GM23338 (cell line): ENCODE measurements around the gene WWOX. TPM values are rescaled to one million over a fixed set of nuclear protein-coding genes. Genes with fewer than 3 reads are reported as not detected.

Experiments
- ATAC-seq: fragments of 200-7000 bp; cut with Tn5 transposase; 3 replicates; pipeline ENCODE4 v1.9.1; 2020
- DNase-seq: peaks from one replicate; pipeline ENCODE4 v3.0.0-alpha.2; 2015; ENCODE audit warnings: low spot score
- H2AFZ ChIP-seq: fragments of 200-600 bp; sonication (generic); 2 replicates; pipeline ENCODE4 v1.8.0; 2016; ENCODE audit warnings: antibody characterized with exemption, mild to moderate bottlenecking, moderate library complexity
- H3F3A ChIP-seq: fragments of 200-600 bp; sonication (generic); replicated peaks from 2 replicates; pipeline ENCODE4 v1.8.0; 2017; ENCODE audit warnings: antibody characterized with exemption, mixed run types, low read depth
- H3K27ac ChIP-seq: fragments of 200-600 bp; sonication (generic); 2 replicates; pipeline ENCODE4 v1.6.1; 2016; ENCODE audit warnings: low read depth
- H3K27me3 ChIP-seq: fragments of 200-600 bp; sonication (generic); 2 replicates; pipeline ENCODE4 v1.8.0; 2016; ENCODE audit warnings: mild to moderate bottlenecking, mixed run types, moderate library complexity; ENCODE audit not compliant: insufficient read depth
- H3K36me3 ChIP-seq: fragments of 200-600 bp; sonication (generic); 2 replicates; pipeline ENCODE4 v1.8.0; 2016; ENCODE audit warnings: mild to moderate bottlenecking; ENCODE audit not compliant: insufficient read depth
- H3K4me1 ChIP-seq: fragments of 200-600 bp; sonication (generic); 2 replicates; pipeline ENCODE4 v1.8.0; 2016; ENCODE audit warnings: mild to moderate bottlenecking, moderate library complexity; ENCODE audit not compliant: insufficient read depth
- H3K4me2 ChIP-seq: fragments of 200-600 bp; sonication (generic); 2 replicates; pipeline ENCODE4 v1.7.1; 2017; ENCODE audit warnings: mixed run types
- H3K4me3 ChIP-seq: fragments of 200-600 bp; sonication (generic); 2 replicates; pipeline ENCODE4 v1.6.1; 2016; ENCODE audit warnings: mixed run types
- H3K79me2 ChIP-seq: fragments of 200-600 bp; sonication (generic); replicated peaks from 2 replicates; pipeline ENCODE4 v1.8.0; 2017; ENCODE audit warnings: mild to moderate bottlenecking; ENCODE audit not compliant: insufficient read depth
- H3K9me2 ChIP-seq: fragments of 200-600 bp; sonication (generic); 2 replicates; pipeline ENCODE4 v1.8.0; 2017; ENCODE audit not compliant: insufficient read depth
- H4K20me1 ChIP-seq: fragments of 200-600 bp; sonication (generic); replicated peaks from 2 replicates; pipeline ENCODE4 v1.8.0; 2017; ENCODE audit warnings: mild to moderate bottlenecking; ENCODE audit not compliant: insufficient read depth
- H3K27ac Mint-ChIP-seq: 2 replicates; pipeline ENCODE4 v1.8.0; 2020; ENCODE audit warnings: inconsistent platforms, mild to moderate bottlenecking, moderate library complexity, mixed read lengths
- H3K27me3 Mint-ChIP-seq: 3 replicates; pipeline ENCODE4 v1.8.0; 2022; ENCODE audit warnings: low read depth, mild to moderate bottlenecking, moderate library complexity, mixed read lengths, inconsistent platforms; ENCODE audit not compliant: insufficient read depth, poor library complexity
- H3K36me3 Mint-ChIP-seq: 3 replicates; pipeline ENCODE4 v1.8.0; 2021; ENCODE audit warnings: low read depth, mild to moderate bottlenecking, inconsistent platforms, moderate library complexity, mixed read lengths
- H3K4me1 Mint-ChIP-seq: 3 replicates; pipeline ENCODE4 v1.8.0; 2020; ENCODE audit warnings: mild to moderate bottlenecking, inconsistent platforms, mixed read lengths
- H3K4me3 Mint-ChIP-seq: 3 replicates; pipeline ENCODE4 v1.8.0; 2021; ENCODE audit warnings: moderate library complexity, mild to moderate bottlenecking, inconsistent platforms, mixed read lengths
- H3K9me3 Mint-ChIP-seq: 3 replicates; pipeline ENCODE4 v1.8.0; 2020; ENCODE audit warnings: moderate library complexity, mild to moderate bottlenecking, inconsistent platforms, mixed read lengths
- CREB1 ChIP-seq: fragments of 250-450 bp; sonication (Bioruptor Pico); IDR thresholded peaks from 2 replicates; pipeline ENCODE4 v1.5.0; 2020; ENCODE audit warnings: low read depth, mild to moderate bottlenecking, moderate library complexity
- EZH2 ChIP-seq: fragments of 200-600 bp; sonication (generic); IDR thresholded peaks from one replicate; pipeline ENCODE4 v1.8.0; 2017; ENCODE audit warnings: antibody characterized with exemption, mild to moderate bottlenecking, low read depth; ENCODE audit not compliant: unreplicated experiment
- EZH2phosphoT487 ChIP-seq: fragments of 200-600 bp; sonication (generic); IDR thresholded peaks from one replicate; pipeline ENCODE4 v1.8.1; 2018; ENCODE audit warnings: antibody characterized with exemption; ENCODE audit not compliant: unreplicated experiment
- JUNB ChIP-seq: IDR thresholded peaks from one replicate; pipeline ENCODE4 v1.6.1; 2016; ENCODE audit warnings: antibody characterized with exemption; ENCODE audit not compliant: unreplicated experiment
- NANOG ChIP-seq: IDR thresholded peaks from 2 replicates; pipeline ENCODE4 v1.6.1; 2016; ENCODE audit warnings: antibody characterized with exemption, borderline replicate concordance
- POLR2AphosphoS5 ChIP-seq: IDR thresholded peaks from 2 replicates; pipeline ENCODE4 v1.6.1; 2016; ENCODE audit warnings: antibody characterized with exemption, low read depth
- STAT1 ChIP-seq: IDR thresholded peaks from one replicate; pipeline ENCODE4 v1.6.1; 2016; ENCODE audit warnings: antibody characterized with exemption; ENCODE audit not compliant: unreplicated experiment
- ZNF114 ChIP-seq: fragments of 250-450 bp; sonication (Bioruptor Pico); IDR thresholded peaks from 2 replicates; pipeline ENCODE4 v1.5.0; 2020; ENCODE audit warnings: mild to moderate bottlenecking, moderate library complexity
- ZNF331 ChIP-seq: fragments of 250-450 bp; sonication (Bioruptor Pico); IDR thresholded peaks from 2 replicates; pipeline ENCODE4 v1.5.0; 2020; ENCODE audit warnings: low read depth, mild to moderate bottlenecking, moderate library complexity
- polyA plus RNA-seq: library from polyadenylated mRNA; unstranded; fragments of >200 nt; fragmentation: Nextera tagmentation; extraction: Ambion mirVana; gene quantifications from 2 replicates; pipeline ENCODE4 v1.2.1, GENCODE V29; 2016
- total RNA-seq: library from RNA; depleted of rRNA; stranded (reverse); fragments of >200 nt; shearing (Covaris generic); gene quantifications from 2 replicates; pipeline ENCODE4 v1.2.3, GENCODE V29; 2014
- TF ChIP-seq, protein P1 (sequence below): IDR thresholded peaks from 2 replicates; pipeline ENCODE4 v1.6.1; 2016; ENCODE audit warnings: antibody characterized with exemption
- TF ChIP-seq, protein P2 (sequence below): IDR thresholded peaks from one replicate; pipeline ENCODE4 v1.6.1; 2018; ENCODE audit warnings: antibody characterized with exemption; ENCODE audit not compliant: unreplicated experiment
- TF ChIP-seq, protein P3 (sequence below), 2 experiments: fragments of 200-600 bp in 1 of 2; sonication (generic) in 1 of 2; conservative IDR thresholded peaks; 2 replicates each; pipeline versions ENCODE4 v1.5.1 to v1.6.1; 2016 to 2017; ENCODE audit warnings: antibody characterized with exemption in 2 of 2, low read depth in 2 of 2, mild to moderate bottlenecking in 2 of 2, moderate library complexity in 1 of 2
- TF ChIP-seq, protein P4 (sequence below): fragments of 250-450 bp; sonication (Bioruptor Pico); IDR thresholded peaks from 2 replicates; pipeline ENCODE4 v1.5.0; 2020; ENCODE audit warnings: mild to moderate bottlenecking, moderate library complexity

Gene WWOX
- total and polyA plus RNA-seq, 2 experiments from 2014 or later, result 10.0 to 19.3 TPM

DNA sequence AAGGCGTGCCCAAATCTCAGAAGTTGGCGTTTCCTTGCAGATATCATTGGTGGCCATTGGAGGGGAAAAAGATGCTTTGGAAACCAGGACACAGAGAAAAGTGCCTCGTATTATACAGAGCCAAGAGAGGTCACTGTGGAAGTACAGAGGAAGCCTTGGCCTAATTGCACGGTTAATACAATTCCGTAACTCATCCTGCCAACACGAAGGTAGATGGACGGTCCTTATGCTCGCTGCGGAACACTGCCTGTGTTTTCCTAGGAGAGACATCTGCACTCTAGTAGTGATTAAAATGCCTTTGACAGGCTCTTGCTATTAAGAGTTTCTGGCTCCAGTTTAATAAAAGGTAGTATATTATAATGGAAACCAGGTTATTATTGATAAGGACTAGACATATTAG is 536.4 kb downstream of the WWOX start (continued):
- TF ChIP-seq POLR2AphosphoS5 (no peak), ZNF331 (CRISPR knock-in tag) (no peak), CREB1 (CRISPR knock-in tag) (no peak), STAT1 (no peak), JUNB (no peak), ZNF114 (no peak), EZH2phosphoT487 (no peak), EZH2 (no peak)

DNA sequence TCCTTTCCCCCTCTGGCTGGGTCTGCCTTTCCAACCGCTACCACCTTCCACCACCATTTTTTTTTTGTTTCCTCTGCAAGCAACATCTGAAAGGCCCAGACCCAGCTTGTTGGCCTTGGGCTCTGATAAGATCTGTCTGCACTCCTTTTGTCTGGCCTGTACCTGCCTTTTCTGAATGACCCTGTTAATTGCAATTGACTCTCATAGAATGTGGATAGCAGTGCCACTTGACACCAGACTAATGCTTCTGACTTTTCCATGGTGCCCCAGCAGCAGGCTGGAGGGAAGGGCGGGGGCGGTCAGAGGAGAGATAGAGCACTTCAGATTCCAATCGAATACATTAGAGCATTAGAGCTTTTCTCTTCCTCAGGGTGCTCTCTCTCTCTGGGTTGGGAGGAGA is 538.9 kb downstream of the WWOX start:
- Histone ChIP-seq H3K36me3 (no peaks in the 10 kb centered on the region), H2AFZ (no peak overlapping the region), H3K9me2 (no peaks in the 10 kb centered on the region), H4K20me1 (no peaks in the 10 kb centered on the region), H3K27ac (no peak overlapping the region), H3K79me2 (no peaks in the 10 kb centered on the region), H3K27me3 (no peaks in the 10 kb centered on the region), H3K4me2 (no peak overlapping the region), H3K4me3 (no peak overlapping the region), H3F3A (no peaks in the 10 kb centered on the region), H3K4me1 (peaks cover 7% of the 10 kb centered on the region; the same call in 1 of the 2 replicates)
- Mint-ChIP-seq H3K4me1 (peaks cover 25% of the 10 kb centered on the region), H3K36me3 (peaks cover 3% of the 10 kb centered on the region; the same call in 1 of the 3 replicates), H3K4me3 (no peak overlapping the region), H3K27ac (no peak overlapping the region), H3K27me3 (peaks cover 5% of the 10 kb centered on the region), H3K9me3 (no peaks in the 10 kb centered on the region)
- TF ChIP-seq JUNB, result no peak
- no peak for TF ChIP-seq POLR2AphosphoS5
- TF ChIP-seq, protein P1, sequence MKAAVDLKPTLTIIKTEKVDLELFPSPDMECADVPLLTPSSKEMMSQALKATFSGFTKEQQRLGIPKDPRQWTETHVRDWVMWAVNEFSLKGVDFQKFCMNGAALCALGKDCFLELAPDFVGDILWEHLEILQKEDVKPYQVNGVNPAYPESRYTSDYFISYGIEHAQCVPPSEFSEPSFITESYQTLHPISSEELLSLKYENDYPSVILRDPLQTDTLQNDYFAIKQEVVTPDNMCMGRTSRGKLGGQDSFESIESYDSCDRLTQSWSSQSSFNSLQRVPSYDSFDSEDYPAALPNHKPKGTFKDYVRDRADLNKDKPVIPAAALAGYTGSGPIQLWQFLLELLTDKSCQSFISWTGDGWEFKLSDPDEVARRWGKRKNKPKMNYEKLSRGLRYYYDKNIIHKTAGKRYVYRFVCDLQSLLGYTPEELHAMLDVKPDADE, result no peak
- TF ChIP-seq ZNF331 (CRISPR knock-in tag), result no peak
- no peak for TF ChIP-seq EZH2phosphoT487
- TF ChIP-seq, protein P2, sequence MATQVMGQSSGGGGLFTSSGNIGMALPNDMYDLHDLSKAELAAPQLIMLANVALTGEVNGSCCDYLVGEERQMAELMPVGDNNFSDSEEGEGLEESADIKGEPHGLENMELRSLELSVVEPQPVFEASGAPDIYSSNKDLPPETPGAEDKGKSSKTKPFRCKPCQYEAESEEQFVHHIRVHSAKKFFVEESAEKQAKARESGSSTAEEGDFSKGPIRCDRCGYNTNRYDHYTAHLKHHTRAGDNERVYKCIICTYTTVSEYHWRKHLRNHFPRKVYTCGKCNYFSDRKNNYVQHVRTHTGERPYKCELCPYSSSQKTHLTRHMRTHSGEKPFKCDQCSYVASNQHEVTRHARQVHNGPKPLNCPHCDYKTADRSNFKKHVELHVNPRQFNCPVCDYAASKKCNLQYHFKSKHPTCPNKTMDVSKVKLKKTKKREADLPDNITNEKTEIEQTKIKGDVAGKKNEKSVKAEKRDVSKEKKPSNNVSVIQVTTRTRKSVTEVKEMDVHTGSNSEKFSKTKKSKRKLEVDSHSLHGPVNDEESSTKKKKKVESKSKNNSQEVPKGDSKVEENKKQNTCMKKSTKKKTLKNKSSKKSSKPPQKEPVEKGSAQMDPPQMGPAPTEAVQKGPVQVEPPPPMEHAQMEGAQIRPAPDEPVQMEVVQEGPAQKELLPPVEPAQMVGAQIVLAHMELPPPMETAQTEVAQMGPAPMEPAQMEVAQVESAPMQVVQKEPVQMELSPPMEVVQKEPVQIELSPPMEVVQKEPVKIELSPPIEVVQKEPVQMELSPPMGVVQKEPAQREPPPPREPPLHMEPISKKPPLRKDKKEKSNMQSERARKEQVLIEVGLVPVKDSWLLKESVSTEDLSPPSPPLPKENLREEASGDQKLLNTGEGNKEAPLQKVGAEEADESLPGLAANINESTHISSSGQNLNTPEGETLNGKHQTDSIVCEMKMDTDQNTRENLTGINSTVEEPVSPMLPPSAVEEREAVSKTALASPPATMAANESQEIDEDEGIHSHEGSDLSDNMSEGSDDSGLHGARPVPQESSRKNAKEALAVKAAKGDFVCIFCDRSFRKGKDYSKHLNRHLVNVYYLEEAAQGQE, result no peak
- TF ChIP-seq ZNF114, result no peak
- TF ChIP-seq, protein P3, sequence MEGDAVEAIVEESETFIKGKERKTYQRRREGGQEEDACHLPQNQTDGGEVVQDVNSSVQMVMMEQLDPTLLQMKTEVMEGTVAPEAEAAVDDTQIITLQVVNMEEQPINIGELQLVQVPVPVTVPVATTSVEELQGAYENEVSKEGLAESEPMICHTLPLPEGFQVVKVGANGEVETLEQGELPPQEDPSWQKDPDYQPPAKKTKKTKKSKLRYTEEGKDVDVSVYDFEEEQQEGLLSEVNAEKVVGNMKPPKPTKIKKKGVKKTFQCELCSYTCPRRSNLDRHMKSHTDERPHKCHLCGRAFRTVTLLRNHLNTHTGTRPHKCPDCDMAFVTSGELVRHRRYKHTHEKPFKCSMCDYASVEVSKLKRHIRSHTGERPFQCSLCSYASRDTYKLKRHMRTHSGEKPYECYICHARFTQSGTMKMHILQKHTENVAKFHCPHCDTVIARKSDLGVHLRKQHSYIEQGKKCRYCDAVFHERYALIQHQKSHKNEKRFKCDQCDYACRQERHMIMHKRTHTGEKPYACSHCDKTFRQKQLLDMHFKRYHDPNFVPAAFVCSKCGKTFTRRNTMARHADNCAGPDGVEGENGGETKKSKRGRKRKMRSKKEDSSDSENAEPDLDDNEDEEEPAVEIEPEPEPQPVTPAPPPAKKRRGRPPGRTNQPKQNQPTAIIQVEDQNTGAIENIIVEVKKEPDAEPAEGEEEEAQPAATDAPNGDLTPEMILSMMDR (conservative IDR thresholded peaks at IDR 0.05; ENCODE audit: low read depth in 2 of 2), result no peak
- no peak for TF ChIP-seq STAT1
- TF ChIP-seq EZH2, result no peak
- TF ChIP-seq NANOG, result no peak
- TF ChIP-seq CREB1 (CRISPR knock-in tag), result no peak
- TF ChIP-seq, protein P4, sequence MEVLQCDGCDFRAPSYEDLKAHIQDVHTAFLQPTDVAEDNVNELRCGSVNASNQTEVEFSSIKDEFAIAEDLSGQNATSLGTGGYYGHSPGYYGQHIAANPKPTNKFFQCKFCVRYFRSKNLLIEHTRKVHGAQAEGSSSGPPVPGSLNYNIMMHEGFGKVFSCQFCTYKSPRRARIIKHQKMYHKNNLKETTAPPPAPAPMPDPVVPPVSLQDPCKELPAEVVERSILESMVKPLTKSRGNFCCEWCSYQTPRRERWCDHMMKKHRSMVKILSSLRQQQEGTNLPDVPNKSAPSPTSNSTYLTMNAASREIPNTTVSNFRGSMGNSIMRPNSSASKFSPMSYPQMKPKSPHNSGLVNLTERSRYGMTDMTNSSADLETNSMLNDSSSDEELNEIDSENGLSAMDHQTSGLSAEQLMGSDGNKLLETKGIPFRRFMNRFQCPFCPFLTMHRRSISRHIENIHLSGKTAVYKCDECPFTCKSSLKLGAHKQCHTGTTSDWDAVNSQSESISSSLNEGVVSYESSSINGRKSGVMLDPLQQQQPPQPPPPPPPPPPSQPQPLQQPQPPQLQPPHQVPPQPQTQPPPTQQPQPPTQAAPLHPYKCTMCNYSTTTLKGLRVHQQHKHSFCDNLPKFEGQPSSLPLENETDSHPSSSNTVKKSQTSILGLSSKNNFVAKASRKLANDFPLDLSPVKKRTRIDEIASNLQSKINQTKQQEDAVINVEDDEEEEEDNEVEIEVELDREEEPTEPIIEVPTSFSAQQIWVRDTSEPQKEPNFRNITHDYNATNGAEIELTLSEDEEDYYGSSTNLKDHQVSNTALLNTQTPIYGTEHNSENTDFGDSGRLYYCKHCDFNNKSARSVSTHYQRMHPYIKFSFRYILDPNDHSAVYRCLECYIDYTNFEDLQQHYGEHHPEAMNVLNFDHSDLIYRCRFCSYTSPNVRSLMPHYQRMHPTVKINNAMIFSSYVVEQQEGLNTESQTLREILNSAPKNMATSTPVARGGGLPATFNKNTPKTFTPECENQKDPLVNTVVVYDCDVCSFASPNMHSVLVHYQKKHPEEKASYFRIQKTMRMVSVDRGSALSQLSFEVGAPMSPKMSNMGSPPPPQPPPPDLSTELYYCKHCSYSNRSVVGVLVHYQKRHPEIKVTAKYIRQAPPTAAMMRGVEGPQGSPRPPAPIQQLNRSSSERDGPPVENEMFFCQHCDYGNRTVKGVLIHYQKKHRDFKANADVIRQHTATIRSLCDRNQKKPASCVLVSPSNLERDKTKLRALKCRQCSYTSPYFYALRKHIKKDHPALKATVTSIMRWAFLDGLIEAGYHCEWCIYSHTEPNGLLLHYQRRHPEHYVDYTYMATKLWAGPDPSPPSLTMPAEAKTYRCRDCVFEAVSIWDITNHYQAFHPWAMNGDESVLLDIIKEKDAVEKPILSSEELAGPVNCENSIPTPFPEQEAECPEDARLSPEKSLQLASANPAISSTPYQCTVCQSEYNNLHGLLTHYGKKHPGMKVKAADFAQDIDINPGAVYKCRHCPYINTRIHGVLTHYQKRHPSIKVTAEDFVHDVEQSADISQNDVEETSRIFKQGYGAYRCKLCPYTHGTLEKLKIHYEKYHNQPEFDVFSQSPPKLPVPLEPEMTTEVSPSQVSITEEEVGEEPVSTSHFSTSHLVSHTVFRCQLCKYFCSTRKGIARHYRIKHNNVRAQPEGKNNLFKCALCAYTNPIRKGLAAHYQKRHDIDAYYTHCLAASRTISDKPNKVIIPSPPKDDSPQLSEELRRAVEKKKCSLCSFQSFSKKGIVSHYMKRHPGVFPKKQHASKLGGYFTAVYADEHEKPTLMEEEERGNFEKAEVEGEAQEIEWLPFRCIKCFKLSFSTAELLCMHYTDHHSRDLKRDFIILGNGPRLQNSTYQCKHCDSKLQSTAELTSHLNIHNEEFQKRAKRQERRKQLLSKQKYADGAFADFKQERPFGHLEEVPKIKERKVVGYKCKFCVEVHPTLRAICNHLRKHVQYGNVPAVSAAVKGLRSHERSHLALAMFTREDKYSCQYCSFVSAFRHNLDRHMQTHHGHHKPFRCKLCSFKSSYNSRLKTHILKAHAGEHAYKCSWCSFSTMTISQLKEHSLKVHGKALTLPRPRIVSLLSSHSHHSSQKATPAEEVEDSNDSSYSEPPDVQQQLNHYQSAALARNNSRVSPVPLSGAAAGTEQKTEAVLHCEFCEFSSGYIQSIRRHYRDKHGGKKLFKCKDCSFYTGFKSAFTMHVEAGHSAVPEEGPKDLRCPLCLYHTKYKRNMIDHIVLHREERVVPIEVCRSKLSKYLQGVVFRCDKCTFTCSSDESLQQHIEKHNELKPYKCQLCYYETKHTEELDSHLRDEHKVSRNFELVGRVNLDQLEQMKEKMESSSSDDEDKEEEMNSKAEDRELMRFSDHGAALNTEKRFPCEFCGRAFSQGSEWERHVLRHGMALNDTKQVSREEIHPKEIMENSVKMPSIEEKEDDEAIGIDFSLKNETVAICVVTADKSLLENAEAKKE (CRISPR knock-in tag), result no peak
- ATAC-seq (no peak), DNase-seq (no peak)
